Thoracic aorta (tissue), 2 donors: ENCODE results near the gene ECHDC3. TPM values are rescaled to one million over a fixed set of nuclear protein-coding genes. Genes with fewer than 3 reads are reported as not detected.

Source experiments
- ATAC-seq: fragments of 150-250 bp; one replicate; pipeline ENCODE4 v1.8.0; 2017; ENCODE audit warnings: low read depth; ENCODE audit not compliant: insufficient number of reproducible peaks, low FRiP score
- DNase-seq: peaks from one replicate; pipeline ENCODE4 v3.0.0-alpha.2; 2020; ENCODE audit warnings: low spot score
- H3K27ac ChIP-seq, 2 donors: fragments of 200-600 bp; sonication (generic); 1 replicate in 1 of 2; 2 replicates in 1 of 2; pipeline ENCODE4 v1.5.1; 2016; ENCODE audit warnings: mild to moderate bottlenecking in 2 of 2, moderate library complexity in 2 of 2
- H3K27me3 ChIP-seq: fragments of 200-600 bp; sonication (generic); replicated peaks from 2 replicates; pipeline ENCODE4 v1.6.0; 2016; ENCODE audit warnings: mild to moderate bottlenecking; ENCODE audit not compliant: insufficient read depth
- H3K36me3 ChIP-seq: fragments of 200-600 bp; sonication (generic); one replicate; pipeline ENCODE4 v1.5.1; 2016
- H3K4me1 ChIP-seq, 2 donors: fragments of 200-600 bp; sonication (generic); 1 replicate in 1 of 2; 2 replicates in 1 of 2; pipeline versions ENCODE4 v1.5.1 to v1.6.0; 2016; ENCODE audit warnings: low read depth in 2 of 2, mild to moderate bottlenecking in 1 of 2; ENCODE audit not compliant: control insufficient read depth in 1 of 2
- H3K4me3 ChIP-seq: fragments of 200-600 bp; sonication (generic); 2 replicates; pipeline ENCODE4 v1.5.1; 2016; ENCODE audit warnings: mild to moderate bottlenecking
- H3K9me3 ChIP-seq: fragments of 200-600 bp; sonication (generic); 2 replicates; pipeline ENCODE4 v1.5.1; 2016
- total RNA-seq, 2 donors: library from RNA; depleted of rRNA; stranded (reverse); fragments of >200 nt; gene quantifications; one replicate each; pipeline versions ENCODE4 v1.1.0 to v1.2.3, GENCODE V29; 2016
- TF ChIP-seq, protein P1 (sequence below): fragments of 200-600 bp; sonication (generic); IDR thresholded peaks from one replicate; pipeline ENCODE4 v1.5.1; 2019; ENCODE audit warnings: antibody characterized with exemption

The ECHDC3 gene
- total RNA-seq, 2 donors from 2014 or later: 12.2 to 21.2 TPM

DNA sequence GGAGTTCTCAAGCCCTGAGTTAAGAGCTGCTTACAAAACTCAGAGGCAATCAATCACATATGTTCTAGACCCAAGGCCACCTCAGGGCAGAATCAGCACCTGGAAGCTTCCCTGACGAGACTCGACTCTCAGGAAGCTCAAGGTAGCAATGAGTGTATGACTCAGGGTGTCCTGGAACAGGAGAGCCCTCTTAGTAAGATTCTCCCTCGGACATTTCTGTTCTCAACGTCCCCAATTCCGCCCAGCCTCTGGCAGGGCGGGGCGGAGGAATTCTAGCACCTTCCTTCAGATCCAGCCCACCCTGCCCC is 41.3 kb downstream of the ECHDC3 start:
- ATAC-seq (no peak), DNase-seq (no peak)
- Histone ChIP-seq H3K27ac (no peak overlapping the region), H3K27me3 (no peaks in the 10 kb centered on the region), H3K9me3 (no peaks in the 10 kb centered on the region), H3K4me3 (no peak overlapping the region), H3K36me3 (no peaks in the 10 kb centered on the region), H3K4me1 (no peaks in the 10 kb centered on the region)
- TF ChIP-seq, protein P1, sequence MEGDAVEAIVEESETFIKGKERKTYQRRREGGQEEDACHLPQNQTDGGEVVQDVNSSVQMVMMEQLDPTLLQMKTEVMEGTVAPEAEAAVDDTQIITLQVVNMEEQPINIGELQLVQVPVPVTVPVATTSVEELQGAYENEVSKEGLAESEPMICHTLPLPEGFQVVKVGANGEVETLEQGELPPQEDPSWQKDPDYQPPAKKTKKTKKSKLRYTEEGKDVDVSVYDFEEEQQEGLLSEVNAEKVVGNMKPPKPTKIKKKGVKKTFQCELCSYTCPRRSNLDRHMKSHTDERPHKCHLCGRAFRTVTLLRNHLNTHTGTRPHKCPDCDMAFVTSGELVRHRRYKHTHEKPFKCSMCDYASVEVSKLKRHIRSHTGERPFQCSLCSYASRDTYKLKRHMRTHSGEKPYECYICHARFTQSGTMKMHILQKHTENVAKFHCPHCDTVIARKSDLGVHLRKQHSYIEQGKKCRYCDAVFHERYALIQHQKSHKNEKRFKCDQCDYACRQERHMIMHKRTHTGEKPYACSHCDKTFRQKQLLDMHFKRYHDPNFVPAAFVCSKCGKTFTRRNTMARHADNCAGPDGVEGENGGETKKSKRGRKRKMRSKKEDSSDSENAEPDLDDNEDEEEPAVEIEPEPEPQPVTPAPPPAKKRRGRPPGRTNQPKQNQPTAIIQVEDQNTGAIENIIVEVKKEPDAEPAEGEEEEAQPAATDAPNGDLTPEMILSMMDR: no peak

DNA sequence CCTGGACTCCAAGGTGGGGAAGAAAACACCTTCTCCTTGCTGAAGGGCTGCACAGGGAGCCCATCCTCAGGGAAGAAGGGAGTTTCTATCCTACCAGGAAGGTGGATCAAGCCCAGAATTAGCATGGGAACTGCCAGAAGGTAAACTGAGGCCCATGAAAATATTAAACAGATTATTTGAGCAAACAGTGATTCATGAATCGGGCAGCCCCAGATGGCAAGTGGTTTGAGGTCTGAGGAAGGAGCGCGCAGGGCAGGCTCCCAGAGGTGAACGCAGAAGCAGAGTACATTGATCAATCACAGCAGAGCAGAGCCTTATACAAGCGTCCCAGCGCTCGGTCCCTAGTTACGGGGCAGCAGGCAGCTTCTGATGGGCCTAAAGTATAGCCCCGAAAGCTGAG is 45.2 kb downstream of the ECHDC3 start:
- DNase-seq (no peak), ATAC-seq (no peak)
- Histone ChIP-seq H3K4me1 (no peaks in the 10 kb centered on the region), H3K27ac (no peak overlapping the region), H3K4me3 (no peak overlapping the region), H3K9me3 (no peaks in the 10 kb centered on the region), H3K36me3 (no peaks in the 10 kb centered on the region), H3K27me3 (no peaks in the 10 kb centered on the region)
- TF ChIP-seq, protein P1: no peak

DNA sequence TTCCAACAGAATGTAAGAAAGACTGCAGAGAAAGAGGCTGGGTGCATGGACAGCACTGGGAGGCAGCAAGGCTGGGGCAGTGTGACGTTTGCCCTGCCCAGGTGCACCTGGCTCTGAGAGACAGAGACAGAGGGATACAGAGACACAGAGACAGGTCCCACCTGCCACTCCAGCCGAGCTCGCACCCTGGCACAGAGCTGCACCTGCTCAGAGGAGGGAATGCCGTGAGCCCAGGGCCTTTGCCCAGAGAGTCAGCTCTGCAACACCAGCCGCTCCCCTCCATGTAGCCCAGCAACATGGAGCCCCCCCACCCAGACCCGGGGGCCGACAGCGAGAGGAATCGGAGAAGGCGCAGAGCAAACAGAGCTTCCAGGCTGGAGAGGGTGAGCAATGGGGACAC is 45.7 kb downstream of the ECHDC3 start:
- H3K9me3 ChIP-seq: no peaks in the 10 kb centered on the region
- no peaks in the 10 kb centered on the region for H3K4me1 ChIP-seq
- no peaks in the 10 kb centered on the region for H3K27me3 ChIP-seq
- DNase-seq: no peak
- ATAC-seq: no peak
- H3K36me3 ChIP-seq: no peaks in the 10 kb centered on the region
- no peak overlapping the region for H3K27ac ChIP-seq
- no peak overlapping the region for H3K4me3 ChIP-seq
- TF ChIP-seq, protein P1: no peak

DNA sequence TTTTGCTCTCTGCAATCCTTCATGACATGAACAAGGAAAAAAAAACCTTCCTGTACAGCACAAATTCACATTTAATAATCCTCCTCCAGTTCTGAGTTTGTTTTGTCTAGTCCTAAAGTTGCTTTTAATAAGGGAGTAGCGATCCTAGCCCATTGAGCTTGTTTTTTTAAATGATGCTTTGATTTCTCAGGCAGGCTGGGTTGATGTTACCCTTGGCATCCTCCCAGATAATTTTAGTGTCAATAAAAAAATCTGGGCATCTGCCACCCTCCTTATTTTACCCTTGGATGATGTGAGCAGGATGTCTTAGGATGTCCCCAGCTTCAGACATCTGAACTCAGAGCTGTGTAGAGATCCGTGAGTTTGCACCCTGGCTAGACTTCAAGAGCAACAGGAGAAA is 47.1 kb downstream of the ECHDC3 start:
- Histone ChIP-seq H3K4me3 (no peak overlapping the region), H3K27me3 (no peaks in the 10 kb centered on the region), H3K36me3 (no peaks in the 10 kb centered on the region), H3K4me1 (no peaks in the 10 kb centered on the region), H3K9me3 (no peaks in the 10 kb centered on the region), H3K27ac (no peak overlapping the region)
- TF ChIP-seq, protein P1: no peak
- no peak for DNase-seq
- ATAC-seq: no peak

DNA sequence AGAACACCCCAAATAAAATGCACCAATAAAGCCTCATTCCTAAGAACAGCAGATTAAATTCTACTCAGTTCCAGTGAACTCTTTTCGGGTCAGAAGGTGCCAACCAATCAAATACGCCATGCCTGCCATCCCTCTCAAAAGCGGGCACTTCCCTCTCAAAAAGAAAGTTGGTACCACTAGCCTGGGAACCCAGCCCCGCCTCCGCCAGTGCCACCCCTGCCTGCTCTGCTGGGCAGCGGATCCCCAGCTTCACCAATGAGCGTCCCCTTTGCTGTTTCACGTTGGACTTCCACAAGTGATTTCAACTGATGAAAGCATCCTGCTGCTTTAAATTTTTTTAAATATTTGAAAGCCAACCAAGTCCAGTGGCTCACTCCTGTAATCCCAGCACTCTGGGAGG is 47.8 kb downstream of the ECHDC3 start:
- Histone ChIP-seq H3K9me3 (no peaks in the 10 kb centered on the region), H3K4me1 (no peaks in the 10 kb centered on the region), H3K27me3 (no peaks in the 10 kb centered on the region), H3K27ac (no peak overlapping the region), H3K4me3 (no peak overlapping the region), H3K36me3 (no peaks in the 10 kb centered on the region)
- DNase-seq (no peak), ATAC-seq (no peak)
- TF ChIP-seq, protein P1: no peak
